Dedifferentiated amniotic fluid mesenchymal stem cell (primary cell): Measurements from ENCODE around the gene CCDC178.

Experiments used
- DNase-seq: peaks from one replicate; pipeline ENCODE4 v3.0.0-alpha.2; 2016; ENCODE audit errors: extremely low spot score

The CCDC178 gene

GRCh38 chr18:33116376-33116775 is 324.1 kb downstream of the CCDC178 start:
- no peak for DNase-seq

GRCh38 chr18:33115917-33116316 is 324.6 kb downstream of the CCDC178 start:
- no peak for DNase-seq

GRCh38 chr18:33115476-33115875 is 325.0 kb downstream of the CCDC178 start:
- DNase-seq: no peak

GRCh38 chr18:33114749-33115148 is 325.8 kb downstream of the CCDC178 start:
- DNase-seq: no peak

- DNase-seq: no peak
These were observed 327.1 kb downstream of the CCDC178 start for GRCh38 chr18:33113416-33113815.

GRCh38 chr18:33107511-33107910 is 333.0 kb downstream of the CCDC178 start:
- DNase-seq: no peak

GRCh38 chr18:33101316-33101715 is 339.2 kb downstream of the CCDC178 start:
- DNase-seq: no peak

GRCh38 chr18:33099626-33100025 is 340.9 kb downstream of the CCDC178 start:
- DNase-seq: no peak

- no peak for DNase-seq
These were observed 343.4 kb downstream of the CCDC178 start for GRCh38 chr18:33097126-33097525.

- no peak for DNase-seq
These were observed 350.1 kb downstream of the CCDC178 start for GRCh38 chr18:33090461-33090860.

GRCh38 chr18:33076601-33077000 is 363.9 kb downstream of the CCDC178 start:
- no peak for DNase-seq

GRCh38 chr18:33074125-33074524 is 366.4 kb downstream of the CCDC178 start:
- DNase-seq: no peak

- DNase-seq: no peak
These were observed 377.6 kb downstream of the CCDC178 start for GRCh38 chr18:33062834-33063364.

- no peak for DNase-seq
These were observed 387.6 kb downstream of the CCDC178 start for GRCh38 chr18:33052886-33053285.

GRCh38 chr18:33051407-33051806 is 389.1 kb downstream of the CCDC178 start:
- DNase-seq: no peak

GRCh38 chr18:33040213-33040612 is 400.3 kb downstream of the CCDC178 start:
- no peak for DNase-seq

GRCh38 chr18:33034945-33035344 is 405.6 kb downstream of the CCDC178 start:
- no peak for DNase-seq

- no peak for DNase-seq
These were observed 406.3 kb downstream of the CCDC178 start for GRCh38 chr18:33034212-33034611.

- no peak for DNase-seq
These were observed 418.2 kb downstream of the CCDC178 start for GRCh38 chr18:33022370-33022769.

- DNase-seq: no peak
These were observed 419.6 kb downstream of the CCDC178 start for GRCh38 chr18:33020877-33021276.

- DNase-seq: no peak
These were observed 426.3 kb downstream of the CCDC178 start for GRCh38 chr18:33014060-33014796.

- no peak for DNase-seq
These were observed 430.4 kb downstream of the CCDC178 start for GRCh38 chr18:33010149-33010548.

GRCh38 chr18:32998921-32999320 is 441.6 kb downstream of the CCDC178 start:
- DNase-seq: no peak

GRCh38 chr18:32998285-32998684 is 442.2 kb downstream of the CCDC178 start:
- DNase-seq: no peak
